HG03097 (cell line): ENCODE results near the gene CDK11B.
"Not testable (repeated sequence)": the region's sequence is repeated elsewhere in the genome, so short reads cannot be mapped to it uniquely, and the experiment has no call there.

Source experiments
- ATAC-seq: cut with Tn5 transposase; IDR thresholded peaks from one replicate; pipeline ENCODE4 v1.9.1; 2021; ENCODE audit not compliant: unreplicated experiment, low FRiP score

CDK11B gene

DNA sequence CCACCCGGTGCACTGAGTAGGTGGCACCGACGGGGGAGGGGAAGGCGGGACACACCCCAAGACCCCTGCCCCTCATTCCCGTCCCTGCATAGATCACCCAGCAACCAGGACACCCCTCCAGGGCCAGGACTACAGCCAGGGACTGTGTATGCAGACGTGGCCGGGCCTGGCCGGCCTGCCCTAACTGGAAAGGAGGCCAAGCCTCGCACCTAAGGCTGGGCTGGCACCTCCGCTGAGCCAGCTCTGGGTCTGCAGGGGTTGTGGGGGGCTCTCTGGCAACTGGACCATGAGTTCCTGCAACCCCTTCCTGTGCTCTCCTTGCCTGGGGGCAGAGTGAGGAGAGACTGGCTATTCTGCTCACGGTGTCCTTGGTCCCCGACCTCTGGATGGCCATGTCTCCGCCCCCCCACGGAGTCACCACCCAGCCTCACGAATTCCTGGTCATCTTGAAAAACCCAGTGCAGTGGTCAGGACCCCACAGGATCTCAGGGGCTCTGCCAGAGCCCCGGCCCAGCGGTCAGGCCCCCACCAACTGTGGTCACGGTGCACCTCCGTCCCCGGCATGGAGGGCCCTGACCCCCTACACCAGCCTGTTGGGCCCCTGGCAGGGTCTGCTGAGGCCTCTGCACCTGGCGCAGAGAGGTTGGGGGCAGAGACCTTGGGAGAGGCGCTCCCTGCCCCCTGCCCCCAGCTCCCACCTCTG lies 57.8 kb downstream of the CDK11B start:
- ATAC-seq = no peak

DNA sequence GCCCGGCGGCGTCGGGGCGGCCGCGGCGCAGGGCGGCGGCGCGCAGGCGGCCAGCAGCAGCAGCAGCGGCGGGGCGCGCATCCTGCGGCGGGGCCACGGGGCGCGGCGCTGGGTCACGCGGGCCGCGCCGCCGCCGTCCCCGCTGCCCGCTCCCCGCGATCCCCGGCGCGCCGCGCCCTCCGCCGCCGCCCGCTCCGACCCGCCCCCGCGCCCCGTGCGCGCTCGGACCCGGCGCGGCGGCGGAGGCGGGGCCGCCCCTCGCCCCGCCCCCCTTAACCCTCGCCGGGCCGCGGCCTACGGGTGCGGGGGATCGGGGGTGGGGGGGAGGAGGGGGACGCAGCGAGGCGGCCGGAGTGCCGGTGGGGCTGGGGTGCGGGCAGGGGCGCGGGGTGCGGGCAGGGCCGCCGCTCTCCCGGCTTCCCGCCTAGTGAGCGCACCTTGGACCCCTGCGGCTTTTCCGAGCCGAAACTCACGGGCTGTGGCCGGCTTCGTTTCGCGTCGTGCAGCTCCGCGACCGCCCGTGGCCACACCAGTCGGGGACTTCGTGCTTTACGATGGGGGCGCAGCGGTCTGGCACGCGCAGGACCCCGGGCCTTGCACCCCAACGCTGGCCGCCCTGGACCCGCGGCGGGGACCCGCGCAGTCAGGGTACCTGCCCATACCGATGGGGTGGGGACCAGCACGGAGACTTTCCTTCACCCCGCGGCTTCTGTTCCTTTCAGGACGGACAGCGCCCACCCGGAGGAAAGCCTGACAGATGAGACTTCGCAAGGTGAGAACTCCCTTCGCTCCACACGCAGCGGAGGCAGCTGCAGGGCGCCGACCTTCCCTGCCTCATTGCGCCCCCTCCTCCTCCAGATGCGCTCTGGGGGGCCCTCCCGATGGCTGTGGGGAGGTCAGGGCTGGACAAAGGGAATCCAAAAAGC lies 58.6 kb downstream of the CDK11B start, which contains the start of gene FNDC10:
Gene FNDC10 (minus strand): TSS at position 201 of the 926 bp plus-strand sequence. CDS start 120 bp downstream, at position 81.
- no peak for ATAC-seq

DNA sequence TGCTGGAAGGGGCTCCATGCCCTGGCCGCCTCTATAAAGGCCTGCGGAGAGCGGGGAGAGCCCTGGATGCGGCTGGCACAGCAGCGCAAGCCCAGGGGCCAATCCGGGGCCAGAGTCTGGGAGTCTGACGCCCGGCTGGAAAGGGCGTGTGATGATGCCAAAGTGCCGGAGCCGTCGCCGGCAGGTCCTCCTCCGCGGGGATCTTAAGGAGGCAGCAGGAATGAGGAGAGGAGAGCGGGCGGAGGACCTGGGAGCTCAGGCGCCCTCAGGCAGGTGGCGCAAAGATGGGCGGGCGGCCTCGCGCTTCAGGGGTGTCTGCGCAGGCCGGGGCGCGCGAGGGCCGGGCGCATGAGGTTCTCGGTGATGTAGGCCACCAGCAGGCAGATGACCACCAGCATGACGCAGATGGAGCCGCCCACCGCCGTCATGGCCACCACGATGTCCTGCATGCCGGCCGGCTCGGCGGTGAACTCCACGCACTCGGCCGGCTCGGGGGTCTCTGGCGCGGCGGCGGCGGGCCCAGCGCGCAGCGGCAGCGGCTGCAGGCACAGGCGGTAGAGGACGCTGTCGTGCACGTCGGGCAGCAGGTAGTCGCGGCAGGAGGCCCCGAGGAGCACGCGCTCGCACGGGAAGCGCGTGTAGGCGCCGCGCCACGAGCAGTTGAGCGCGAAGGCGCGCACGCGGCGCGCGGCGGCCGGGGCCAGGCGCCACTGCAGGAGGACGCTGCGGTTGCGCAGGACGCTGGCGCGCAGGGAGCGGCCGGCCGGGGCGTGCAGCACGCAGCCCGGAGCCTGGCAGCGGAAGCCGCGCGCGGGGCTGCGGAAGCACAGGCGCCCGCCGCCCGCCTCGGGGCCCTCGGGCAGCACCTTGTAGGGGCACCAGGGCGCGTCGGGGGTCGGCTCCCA lies 59.5 kb downstream of the CDK11B start:
- no peak for ATAC-seq

DNA sequence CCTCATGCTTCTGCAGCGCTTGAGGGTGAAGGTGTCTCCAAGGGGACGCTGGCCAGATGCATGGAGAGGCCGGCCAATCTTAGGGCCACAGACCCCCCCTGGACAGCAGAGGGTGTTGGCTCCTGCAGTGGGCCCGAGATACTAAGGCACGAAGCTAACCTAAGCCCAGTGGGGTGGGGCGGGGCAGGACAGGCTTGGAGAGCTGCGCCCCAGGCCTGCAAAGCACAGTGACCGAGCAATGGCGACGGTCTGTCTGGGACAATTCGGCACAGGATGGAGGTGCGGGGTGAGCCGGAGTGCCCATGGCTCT lies 60.1 kb downstream of the CDK11B start:
- no peak for ATAC-seq

DNA sequence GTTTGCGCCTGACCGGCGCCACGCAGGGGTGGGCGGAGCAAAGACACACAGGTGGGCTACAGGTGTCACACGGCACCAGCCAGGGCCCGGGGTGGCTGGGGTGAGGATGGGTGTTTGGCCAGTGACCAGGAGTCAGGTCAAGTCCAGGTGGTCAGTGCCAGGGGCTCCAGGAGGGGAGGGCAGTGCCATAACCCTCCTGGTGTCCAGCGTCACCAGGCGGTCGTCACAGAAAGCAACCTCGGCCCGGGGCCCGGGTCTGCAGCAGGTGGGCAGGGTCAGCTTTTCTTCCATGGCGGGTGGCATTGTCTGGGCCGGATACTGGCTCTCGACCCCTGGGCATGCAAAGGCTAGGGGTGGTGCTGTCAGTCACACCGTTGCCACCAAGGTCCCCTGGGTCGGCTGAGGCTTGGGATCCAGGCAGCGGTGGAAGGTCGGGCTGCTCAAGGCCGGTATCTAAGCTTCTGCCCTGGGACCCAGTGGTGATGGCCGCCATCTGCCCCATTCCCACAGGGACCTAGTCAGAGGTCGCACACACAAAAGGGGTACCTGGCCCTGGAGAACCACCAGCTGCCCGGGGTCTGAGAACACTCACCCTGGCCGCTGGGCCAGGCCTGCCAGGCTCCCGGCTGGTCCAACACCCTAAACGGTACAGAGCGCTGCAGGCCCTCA lies 60.6 kb downstream of the CDK11B start:
- ATAC-seq = no peak

DNA sequence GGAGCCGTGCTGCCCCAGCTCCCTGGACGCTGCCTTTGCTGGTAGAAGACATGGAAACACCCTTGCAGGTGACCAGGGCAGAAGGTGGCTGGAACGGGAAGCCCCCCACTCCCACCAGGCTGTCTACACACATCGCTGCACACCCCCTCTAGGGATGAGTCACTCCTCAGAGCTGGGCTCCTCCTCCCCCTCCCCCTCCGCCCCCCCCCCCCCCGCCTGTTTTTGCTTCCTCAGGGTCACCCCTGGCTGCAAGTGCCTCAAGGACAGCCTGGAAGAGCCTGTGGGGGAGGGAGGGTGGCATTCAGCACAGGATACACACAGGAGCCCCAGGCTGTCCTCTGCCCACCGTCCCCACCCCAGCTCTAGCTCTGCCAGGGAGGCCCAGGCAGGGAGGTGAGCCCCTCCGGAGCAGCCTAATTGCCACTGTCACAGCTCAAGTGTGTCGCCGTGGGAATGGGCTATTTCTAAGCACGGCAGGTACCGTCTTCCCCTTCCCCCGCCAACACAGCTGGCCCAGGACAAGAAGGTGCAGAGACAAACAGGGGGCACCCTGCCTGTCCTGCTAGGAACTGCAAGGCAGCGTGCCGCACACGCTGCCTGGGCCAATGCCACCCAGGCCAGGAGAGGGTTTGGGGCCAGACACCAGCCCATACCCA lies 61.4 kb downstream of the CDK11B start:
- ATAC-seq = no peak

DNA sequence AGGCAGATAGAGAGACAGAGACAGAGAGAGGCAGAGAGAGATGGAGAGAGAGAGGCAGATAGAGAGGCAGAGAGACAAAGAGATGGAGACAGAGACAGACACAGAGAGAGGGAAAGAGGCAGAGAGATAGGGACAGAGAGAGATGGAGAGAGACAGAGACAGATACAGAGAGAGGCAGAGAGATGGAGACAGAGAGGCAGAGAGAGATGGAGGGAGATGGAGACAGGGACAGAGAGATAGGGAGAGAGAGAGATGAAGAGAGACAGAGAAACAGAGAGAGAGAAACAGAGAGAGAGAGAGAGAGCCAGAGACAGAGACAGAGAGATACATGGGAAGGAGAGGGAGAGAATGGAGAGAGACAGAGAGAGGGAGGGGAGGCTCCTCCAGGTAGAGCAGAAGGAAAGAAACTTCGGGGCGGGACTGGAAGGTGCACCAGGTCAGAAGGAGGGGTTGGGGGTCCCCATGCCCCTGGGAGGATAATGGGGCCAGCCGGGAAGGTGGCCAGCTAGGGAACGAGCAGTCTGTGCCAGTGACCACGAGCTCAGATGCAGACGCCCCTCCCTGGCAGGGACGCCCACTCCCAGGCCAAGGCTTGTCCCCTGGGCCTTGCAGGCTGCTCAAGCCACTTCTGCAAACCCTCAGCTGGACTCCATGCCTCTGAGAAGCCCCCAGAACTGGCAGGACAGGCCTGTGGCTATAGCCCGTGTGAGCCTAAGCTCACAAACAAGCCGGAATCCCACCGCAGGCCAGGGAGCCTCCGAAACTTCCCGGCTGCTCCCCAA lies 62.1 kb downstream of the CDK11B start:
- no peak for ATAC-seq

DNA sequence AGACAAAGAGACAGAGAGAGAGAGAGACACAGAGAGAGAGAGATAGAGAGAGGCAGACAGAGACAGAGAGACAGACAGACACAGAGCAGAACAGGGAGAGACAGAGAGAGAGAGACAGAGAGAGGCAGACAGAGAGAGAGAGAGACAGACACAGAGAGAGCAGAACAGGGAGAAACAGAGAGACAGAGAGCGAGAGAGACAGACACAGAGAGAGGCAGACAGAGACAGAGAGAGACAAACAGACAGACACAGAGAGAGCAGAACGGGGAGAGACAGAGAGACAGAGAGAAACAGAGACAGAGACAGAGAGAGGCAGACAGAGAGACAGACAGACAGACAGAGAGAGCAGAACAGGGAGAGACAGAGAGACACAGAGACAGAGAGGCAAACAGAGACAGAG lies 63.5 kb downstream of the CDK11B start:
- ATAC-seq = not testable (repeated sequence)

DNA sequence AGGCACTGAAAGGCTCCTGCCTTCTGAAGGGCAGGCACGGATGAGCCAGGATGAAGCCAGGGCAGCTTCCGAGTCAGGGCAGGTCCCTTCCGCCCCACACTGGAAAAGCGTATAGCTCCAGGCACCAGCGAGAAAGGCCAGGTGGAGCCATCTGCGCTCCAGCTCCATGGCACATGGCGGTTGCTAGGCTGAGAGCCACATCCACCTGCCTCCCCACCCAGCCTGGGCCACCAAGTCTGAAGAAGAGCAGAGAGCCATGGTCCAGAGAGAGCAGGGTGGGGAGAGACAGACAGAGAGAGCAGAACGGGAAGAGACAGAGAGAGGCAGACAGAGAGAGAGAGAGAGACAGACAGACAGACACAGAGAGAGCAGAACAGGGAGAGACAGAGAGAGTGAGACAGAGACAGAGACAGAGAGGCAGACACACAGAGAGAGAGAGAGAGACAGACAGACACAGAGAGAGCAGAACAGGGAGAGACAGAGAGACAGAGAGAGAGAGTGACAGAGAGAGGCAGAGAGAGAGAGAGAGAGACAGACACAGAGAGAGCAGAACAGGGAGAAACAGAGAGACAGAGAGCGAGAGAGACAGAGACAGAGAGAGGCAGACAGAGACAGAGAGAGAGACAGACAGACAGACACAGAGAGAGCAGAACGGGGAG lies 64.1 kb downstream of the CDK11B start:
- no peak for ATAC-seq

DNA sequence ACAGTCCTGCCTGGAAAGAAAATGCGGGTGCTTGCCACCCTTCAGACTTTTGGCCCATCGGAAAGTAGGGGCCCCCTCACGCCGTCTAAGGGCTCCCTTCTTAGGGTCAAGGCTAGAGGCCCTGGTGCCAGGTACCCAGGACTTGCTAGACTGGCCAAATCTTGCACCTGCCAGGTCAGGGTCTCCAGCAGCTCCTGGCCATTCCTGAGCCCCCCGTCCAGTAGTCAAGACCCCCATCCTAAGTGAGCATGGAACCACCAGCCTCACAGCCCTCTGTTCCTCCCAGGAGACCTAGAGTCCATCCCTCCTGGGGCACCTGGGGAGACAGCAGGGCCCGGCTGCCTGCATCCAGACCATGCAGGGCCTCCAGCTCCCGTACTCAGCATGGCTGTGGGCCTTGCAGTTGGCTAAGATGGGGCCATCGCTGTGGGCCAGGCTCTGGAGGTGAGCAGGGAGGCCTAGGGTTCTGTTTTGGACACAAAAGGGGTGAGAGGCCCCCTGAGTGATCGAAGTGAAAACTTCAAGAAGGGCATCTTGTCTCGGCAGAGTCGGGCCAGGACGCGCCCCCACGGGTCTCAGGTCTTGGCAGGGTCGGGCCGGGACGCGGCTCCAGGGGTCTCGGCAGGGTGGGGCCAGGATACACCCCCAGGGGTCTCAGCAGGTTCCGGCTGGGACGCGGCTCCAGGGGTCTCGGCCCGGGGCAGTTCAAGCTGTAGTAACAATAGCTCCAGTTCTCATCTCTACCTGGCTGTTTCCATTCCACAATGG lies 64.8 kb downstream of the CDK11B start:
- ATAC-seq = no peak

DNA sequence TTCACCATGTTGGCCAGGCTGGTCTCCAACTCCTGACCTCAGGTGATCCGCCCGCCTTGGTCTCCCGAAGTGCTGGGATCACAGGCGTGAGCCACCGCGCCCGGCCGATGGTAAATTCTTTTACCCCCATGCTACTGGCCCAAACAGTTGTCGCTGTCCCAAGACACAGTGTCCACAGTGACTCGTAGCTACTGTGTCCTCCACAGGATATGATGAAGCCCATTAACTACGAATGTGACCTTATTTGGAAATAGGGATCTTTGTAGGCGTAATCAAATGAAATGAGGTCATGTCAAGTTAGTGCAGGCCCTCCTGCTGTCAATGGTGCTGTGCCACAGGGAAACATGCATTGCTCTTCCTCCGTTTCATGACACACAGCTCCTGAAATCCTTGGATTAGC lies 67.4 kb downstream of the CDK11B start:
- ATAC-seq = no peak
